ENCODE results near the gene PLCB3.

DNA sequence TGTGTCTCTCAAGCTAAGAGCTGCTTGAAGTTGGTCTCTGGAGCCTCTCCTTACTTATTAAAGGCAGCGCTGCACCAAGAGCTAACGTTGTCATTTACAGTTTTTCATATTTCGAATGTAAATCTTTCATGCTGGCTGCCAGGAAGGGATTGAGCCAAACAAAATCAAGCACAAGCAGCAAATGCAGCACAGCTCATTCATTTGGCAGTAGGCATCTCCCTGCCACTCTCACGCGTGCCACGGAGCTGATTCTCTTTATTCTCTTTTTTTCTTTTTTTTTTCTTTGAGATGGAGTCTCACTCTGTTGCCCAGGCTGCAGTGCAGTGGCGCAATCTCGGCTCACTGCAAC, 18.4 kb upstream of the PLCB3 start:
- TF ChIP-seq, protein P1, sequence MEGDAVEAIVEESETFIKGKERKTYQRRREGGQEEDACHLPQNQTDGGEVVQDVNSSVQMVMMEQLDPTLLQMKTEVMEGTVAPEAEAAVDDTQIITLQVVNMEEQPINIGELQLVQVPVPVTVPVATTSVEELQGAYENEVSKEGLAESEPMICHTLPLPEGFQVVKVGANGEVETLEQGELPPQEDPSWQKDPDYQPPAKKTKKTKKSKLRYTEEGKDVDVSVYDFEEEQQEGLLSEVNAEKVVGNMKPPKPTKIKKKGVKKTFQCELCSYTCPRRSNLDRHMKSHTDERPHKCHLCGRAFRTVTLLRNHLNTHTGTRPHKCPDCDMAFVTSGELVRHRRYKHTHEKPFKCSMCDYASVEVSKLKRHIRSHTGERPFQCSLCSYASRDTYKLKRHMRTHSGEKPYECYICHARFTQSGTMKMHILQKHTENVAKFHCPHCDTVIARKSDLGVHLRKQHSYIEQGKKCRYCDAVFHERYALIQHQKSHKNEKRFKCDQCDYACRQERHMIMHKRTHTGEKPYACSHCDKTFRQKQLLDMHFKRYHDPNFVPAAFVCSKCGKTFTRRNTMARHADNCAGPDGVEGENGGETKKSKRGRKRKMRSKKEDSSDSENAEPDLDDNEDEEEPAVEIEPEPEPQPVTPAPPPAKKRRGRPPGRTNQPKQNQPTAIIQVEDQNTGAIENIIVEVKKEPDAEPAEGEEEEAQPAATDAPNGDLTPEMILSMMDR (IDR thresholded peaks at IDR 0.05; ENCODE audit: insufficient read depth, low read length) = no peak
- TF ChIP-seq POLR2AphosphoS5 (IDR thresholded peaks at IDR 0.05; ENCODE audit: low read depth) = no peak
- no peak for TF ChIP-seq GABPA (IDR thresholded peaks at IDR 0.05; ENCODE audit: low read depth)
- TF ChIP-seq, protein P2, sequence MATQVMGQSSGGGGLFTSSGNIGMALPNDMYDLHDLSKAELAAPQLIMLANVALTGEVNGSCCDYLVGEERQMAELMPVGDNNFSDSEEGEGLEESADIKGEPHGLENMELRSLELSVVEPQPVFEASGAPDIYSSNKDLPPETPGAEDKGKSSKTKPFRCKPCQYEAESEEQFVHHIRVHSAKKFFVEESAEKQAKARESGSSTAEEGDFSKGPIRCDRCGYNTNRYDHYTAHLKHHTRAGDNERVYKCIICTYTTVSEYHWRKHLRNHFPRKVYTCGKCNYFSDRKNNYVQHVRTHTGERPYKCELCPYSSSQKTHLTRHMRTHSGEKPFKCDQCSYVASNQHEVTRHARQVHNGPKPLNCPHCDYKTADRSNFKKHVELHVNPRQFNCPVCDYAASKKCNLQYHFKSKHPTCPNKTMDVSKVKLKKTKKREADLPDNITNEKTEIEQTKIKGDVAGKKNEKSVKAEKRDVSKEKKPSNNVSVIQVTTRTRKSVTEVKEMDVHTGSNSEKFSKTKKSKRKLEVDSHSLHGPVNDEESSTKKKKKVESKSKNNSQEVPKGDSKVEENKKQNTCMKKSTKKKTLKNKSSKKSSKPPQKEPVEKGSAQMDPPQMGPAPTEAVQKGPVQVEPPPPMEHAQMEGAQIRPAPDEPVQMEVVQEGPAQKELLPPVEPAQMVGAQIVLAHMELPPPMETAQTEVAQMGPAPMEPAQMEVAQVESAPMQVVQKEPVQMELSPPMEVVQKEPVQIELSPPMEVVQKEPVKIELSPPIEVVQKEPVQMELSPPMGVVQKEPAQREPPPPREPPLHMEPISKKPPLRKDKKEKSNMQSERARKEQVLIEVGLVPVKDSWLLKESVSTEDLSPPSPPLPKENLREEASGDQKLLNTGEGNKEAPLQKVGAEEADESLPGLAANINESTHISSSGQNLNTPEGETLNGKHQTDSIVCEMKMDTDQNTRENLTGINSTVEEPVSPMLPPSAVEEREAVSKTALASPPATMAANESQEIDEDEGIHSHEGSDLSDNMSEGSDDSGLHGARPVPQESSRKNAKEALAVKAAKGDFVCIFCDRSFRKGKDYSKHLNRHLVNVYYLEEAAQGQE (IDR thresholded peaks at IDR 0.05; ENCODE audit: insufficient replicate concordance, low read depth) = no peak
- TF ChIP-seq SPI1 (IDR thresholded peaks at IDR 0.05; ENCODE audit: borderline replicate concordance, low read depth) = no peak

Measured in HL-60 (cell line).